HG02571 (cell line): Measurements from ENCODE around the gene ZNF497.
A peak's percentile ranks its signal among the peaks of the same experiment; 100 is the strongest.
"Not testable (repeated sequence)": the region's sequence is repeated elsewhere in the genome, so short reads cannot be mapped to it uniquely, and the experiment has no call there.

Experiments used
- ATAC-seq: cut with Tn5 transposase; IDR thresholded peaks from one replicate; pipeline ENCODE4 v1.9.1; 2021; ENCODE audit warnings: mild to moderate bottlenecking, moderate library complexity; ENCODE audit not compliant: unreplicated experiment

Gene ZNF497

GRCh38 chr19:58350871-58351557 lies 11.5 kb downstream of the ZNF497 start:
- ATAC-seq: no peak

GRCh38 chr19:58350001-58350861 lies 12.3 kb downstream of the ZNF497 start:
- ATAC-seq: no peak

GRCh38 chr19:58349590-58349989 lies 13.0 kb downstream of the ZNF497 start:
- no peak for ATAC-seq

- ATAC-seq: not testable (repeated sequence)
Measured at GRCh38 chr19:58348080-58348479, 14.5 kb downstream of the ZNF497 start.

- peak; percentile 80 for ATAC-seq
Measured at GRCh38 chr19:58346961-58347929, 15.3 kb downstream of the ZNF497 start.

- no peak for ATAC-seq
Measured at GRCh38 chr19:58345558-58345957, 17.0 kb downstream of the ZNF497 start.

- ATAC-seq: no peak
Measured at GRCh38 chr19:58338825-58339558, 23.6 kb downstream of the ZNF497 start.

- ATAC-seq: no peak
Measured at GRCh38 chr19:58338336-58338735, 24.2 kb downstream of the ZNF497 start.

- no peak for ATAC-seq
Measured at GRCh38 chr19:58336820-58337219, 25.7 kb downstream of the ZNF497 start.

GRCh38 chr19:58336216-58336615 lies 26.3 kb downstream of the ZNF497 start:
- no peak for ATAC-seq

GRCh38 chr19:58335630-58336029 lies 26.9 kb downstream of the ZNF497 start:
- ATAC-seq: no peak

- no peak for ATAC-seq
Measured at GRCh38 chr19:58334691-58335249, 27.8 kb downstream of the ZNF497 start.

- no peak for ATAC-seq
Measured at GRCh38 chr19:58332697-58333096, 29.9 kb downstream of the ZNF497 start.

GRCh38 chr19:58330458-58330857 lies 32.1 kb downstream of the ZNF497 start:
- no peak for ATAC-seq

- ATAC-seq: no peak
Measured at GRCh38 chr19:58328999-58329398, 33.6 kb downstream of the ZNF497 start.

- peak; percentile 84 for ATAC-seq
Measured at GRCh38 chr19:58326914-58327726, 35.4 kb downstream of the ZNF497 start, which contains the start of gene ZSCAN22. Gene ZSCAN22, plus strand, starts transcription at chr19:58326994. Its CDS starts 7,809 bp downstream, at chr19:58334803.

GRCh38 chr19:58326501-58326913 lies 36.0 kb downstream of the ZNF497 start:
- no peak for ATAC-seq

- no peak for ATAC-seq
Measured at GRCh38 chr19:58325311-58326022, 37.1 kb downstream of the ZNF497 start.
